Activated CD4-positive, alpha-beta T cell treated with anti-CD3 and anti-CD28 coated beads for 24 hours (primary cell): ENCODE data around the gene B3GAT1.
"Not testable (repeated sequence)": the region's sequence is repeated elsewhere in the genome, so short reads cannot be mapped to it uniquely, and the experiment has no call there.

Source experiments
- DNase-seq, 2 donors: peaks; one replicate each; pipeline ENCODE4 v3.0.0-alpha.2; 2020; ENCODE audit warnings: low read depth in 2 of 2

B3GAT1 gene

DNA sequence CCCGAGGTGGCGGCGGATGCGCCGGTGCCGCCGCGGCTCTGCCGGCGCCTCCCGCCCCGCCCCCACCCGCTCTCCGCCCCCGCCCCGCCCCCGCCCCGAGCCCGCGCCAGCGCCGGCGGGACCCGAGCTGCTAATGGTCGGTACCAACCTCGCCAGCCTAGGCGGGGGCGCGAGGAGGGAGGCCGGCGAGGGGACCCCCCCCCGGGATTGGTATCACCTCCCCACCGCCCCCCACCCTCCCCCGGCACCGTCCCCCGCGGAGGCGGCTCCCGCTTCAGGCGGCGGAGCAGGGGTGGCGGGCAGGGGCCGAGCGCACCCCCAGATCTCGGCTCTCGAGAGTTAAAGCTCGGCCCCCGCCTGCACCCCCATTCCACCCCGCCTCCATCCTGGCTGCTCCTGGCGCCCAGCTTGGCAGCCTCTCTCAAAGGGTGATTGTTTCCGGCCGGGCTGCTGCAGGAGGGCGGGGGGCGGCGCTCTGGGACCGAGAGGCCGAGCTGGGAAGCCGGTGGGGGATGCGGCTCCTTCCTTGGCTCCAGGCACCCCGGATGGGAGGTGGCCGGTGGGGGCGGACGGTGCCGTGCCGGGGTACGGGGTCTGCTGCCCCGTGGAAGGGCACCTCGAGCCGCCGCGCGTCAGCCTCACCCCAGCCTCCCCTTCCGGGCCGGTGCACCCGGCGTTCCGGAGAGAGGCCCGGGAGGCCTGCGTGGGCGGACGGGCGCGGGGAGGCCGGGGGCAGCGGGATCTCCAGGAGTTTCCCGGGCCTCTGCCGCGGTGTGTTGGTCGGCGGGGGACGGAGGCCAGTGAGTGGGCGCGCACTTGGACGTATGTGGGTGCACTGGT is at the start of gene B3GAT1:
Gene B3GAT1, minus strand, starts transcription at position 40 of the 840 bp plus-strand sequence. CDS start 24,583 bp downstream, outside the sequence.
- DNase-seq, result no peak

GRCh38 chr11:134461621-134462020 is 49.6 kb upstream of the B3GAT1 start:
- DNase-seq, result no peak

DNA sequence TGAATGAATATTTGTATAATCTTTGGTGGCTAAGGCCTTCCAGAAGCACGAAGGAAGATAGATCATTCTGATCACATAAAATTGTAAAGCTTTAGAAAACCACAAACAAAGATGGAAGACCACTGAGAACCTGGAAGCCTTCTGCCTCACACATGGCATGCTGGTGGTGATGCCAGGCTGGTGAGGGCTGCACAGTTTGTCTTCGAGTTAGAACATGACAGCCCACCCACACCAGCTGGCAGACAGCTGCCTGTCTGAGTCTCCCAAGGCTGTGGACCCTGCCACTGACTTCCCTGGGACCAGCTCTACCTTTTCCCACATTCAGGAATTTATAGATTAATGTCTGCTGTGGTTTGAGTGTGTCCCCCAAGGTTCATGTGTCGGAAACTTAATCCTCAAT is 48.8 kb upstream of the B3GAT1 start:
- DNase-seq, result no peak

DNA sequence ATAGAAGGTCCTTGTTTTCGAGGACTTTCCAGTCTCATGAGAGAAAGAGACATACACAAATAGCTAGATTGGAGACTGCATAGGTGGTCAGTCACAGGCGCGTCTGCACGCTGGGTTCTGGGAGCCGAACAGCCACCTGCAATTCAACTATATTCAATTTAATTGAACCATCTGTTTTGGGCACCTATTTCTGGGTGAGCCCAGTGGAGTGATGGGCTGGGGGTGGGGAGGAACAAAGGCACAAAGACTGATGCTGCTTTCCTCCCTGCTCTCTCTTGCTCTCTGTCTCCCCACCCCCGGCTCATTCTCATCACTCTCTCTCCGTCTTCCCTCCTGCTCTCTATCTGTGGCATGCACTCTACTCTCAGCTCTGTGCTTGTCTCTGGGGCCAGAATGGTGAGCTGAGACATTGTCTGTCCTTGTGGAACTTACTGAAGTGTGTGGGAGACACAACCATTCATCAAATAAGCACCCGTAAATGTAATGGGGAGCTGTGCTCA is 48.1 kb upstream of the B3GAT1 start:
- DNase-seq, result no peak

DNA sequence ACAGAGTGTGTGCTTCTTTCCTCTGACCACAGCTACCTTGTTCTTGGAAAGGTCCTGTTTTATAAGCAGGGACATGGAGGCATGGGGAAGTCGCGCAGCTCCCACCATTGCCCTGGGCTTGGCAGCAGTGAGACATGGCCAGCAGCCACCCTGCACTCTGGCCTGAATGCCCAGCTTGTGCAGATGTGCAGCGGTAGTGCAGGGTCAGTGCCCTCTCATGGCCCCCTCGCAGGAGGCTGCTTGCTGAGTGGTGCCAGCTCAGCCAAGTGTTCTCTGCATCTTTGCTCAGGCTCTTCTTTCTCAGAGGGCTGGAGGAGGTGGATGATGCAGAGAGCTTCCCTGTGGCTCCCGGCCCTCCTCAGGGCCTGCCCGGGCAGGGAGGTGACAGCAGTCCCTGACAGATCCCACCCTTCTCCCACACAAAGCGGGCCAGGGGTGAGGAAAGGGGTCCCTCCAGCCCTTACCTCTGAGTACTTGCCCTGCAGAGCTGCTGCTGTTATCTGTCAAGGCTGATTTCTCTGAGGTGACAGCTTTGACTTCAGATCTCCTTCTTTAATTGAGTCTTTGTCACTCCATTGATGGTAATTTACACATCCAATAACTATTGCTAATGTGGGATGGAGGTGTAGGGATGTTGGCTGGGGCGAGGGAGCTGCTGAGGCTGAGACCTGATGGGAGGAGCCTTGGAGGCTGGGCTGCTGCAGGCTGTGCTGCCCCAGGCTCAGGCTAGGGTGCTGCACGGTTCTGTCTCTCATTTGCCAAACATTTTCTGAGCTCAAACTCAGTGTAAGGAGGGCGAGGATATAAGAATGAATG is 47.4 kb upstream of the B3GAT1 start:
- no peak for DNase-seq

GRCh38 chr11:134457411-134458007 is 45.5 kb upstream of the B3GAT1 start:
- DNase-seq, result not testable (repeated sequence)

GRCh38 chr11:134455516-134455915 is 43.5 kb upstream of the B3GAT1 start:
- no peak for DNase-seq

- no peak for DNase-seq
Observed at GRCh38 chr11:134454146-134454690, 42.2 kb upstream of the B3GAT1 start.

GRCh38 chr11:134453441-134453840 is 41.4 kb upstream of the B3GAT1 start:
- DNase-seq, result no peak

- no peak for DNase-seq
Observed at GRCh38 chr11:134452838-134453155, 40.8 kb upstream of the B3GAT1 start.

DNA sequence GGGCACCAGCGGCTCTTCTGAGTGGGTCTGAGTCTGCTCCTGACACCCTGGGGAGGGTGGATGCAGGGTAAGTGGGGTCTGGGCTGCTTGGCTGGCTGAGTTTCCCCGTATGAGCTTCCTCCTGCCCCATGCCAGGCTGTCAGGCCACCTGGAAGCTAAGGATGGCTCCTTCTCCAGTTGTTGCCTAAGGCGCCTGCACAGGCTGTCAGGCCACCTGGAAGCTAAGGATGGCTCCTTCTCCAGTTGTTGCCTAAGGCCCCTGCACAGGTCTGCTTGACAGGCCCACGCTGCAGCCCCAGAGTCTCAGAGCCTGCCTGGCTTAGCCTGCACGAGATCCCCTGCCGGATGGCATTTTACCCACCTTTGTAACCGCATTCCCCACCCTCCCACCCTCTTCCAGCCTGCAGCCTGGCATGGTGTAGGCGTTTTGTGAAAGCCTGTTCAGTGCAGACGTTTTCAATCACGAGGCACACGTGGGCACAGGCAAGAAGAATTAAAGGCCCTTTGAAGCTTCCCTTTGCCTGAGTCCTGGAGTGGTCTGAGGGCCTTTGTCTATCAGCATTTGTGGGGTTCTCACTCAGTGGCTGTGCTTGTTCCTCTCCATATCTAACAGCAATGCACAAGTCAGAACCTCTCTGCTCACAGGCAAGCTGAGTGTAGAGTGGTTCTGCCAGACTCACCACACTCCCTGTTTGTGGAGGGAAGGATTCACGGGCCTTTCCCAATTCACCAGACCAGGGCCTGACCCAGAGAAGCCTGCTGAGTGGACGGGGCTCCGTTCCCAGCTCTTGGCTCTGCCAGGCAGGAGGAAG is 40.2 kb upstream of the B3GAT1 start:
- DNase-seq, result no peak

- no peak for DNase-seq
Observed at GRCh38 chr11:134450186-134450585, 38.1 kb upstream of the B3GAT1 start.

GRCh38 chr11:134449713-134450112 is 37.7 kb upstream of the B3GAT1 start:
- no peak for DNase-seq

GRCh38 chr11:134449051-134449450 is 37.0 kb upstream of the B3GAT1 start:
- no peak for DNase-seq

DNA sequence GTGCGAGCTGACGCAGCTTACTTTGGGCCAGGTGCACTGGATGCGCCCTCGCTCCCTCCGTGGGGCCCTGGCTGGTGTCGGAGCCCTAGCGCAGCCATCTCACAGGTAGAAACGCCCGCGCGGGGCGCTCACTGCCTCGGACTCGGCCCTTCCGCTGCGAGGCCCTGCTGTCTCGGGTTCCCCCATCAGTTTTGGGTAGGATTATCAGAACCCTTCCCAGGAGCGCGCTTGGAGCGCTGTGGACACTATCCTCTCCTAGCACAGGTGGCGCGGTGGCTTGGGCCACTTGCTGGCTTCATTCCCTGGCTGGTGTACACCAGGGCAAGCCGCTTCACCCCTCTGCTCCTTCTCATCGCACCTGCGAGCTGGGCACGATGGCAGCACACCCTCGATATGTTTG is 35.7 kb upstream of the B3GAT1 start:
- no peak for DNase-seq

DNA sequence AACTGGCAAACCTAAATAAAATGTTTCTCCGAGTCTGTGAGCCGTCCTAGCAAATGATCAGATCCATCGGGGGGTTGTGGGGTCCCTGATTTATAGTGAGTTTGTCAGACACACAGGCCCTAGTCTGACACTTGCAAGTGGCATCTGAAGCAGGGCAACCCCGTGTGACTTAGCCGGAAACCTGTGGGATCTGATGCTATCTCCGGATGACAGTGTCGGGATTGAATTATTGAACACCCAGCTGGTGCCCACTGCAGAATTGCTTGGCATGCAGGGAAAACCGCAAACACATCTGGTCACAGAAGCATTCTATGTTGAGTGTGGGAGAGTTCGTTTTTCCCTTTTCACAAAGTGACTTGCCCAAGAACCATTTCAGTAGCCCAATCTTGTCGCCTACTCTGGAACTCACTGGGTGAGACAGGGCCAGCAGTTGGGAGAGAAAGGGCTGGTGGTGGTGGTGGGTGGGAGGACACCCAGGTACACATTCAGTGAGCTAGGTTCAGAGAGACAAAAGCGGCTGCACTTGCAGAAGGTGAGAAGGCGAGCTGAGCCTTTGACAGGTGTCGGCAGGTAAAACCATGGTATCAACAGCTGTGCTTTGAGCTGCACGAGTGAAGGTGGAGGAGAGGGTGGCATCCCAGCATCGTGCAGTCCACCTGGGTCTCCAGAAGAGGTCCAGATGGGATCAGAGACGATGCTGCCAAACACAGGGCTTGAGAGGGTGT is 33.7 kb upstream of the B3GAT1 start:
- DNase-seq, result no peak

- not testable (repeated sequence) for DNase-seq
Observed at GRCh38 chr11:134444160-134445108, 32.4 kb upstream of the B3GAT1 start.

DNA sequence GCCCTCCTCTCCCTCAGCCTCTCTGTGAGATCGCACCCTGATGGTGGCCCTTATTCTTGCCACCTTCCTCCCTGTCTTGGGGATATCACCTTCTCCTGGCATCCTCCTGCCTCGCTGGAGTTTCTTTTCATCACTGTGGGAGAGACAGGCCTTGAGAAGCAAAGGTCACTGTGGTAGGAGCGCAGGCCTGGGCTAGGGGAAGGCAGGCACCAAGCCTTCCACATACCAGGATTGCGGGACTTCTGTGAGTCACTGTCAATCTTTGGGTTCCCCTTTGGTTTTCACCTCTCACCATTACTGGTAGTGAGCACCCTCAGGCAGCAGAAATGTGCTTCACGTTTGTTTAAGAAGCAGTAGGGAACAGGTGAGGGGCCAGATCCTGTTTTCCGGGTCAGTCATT is 31.2 kb upstream of the B3GAT1 start:
- DNase-seq, result no peak

DNA sequence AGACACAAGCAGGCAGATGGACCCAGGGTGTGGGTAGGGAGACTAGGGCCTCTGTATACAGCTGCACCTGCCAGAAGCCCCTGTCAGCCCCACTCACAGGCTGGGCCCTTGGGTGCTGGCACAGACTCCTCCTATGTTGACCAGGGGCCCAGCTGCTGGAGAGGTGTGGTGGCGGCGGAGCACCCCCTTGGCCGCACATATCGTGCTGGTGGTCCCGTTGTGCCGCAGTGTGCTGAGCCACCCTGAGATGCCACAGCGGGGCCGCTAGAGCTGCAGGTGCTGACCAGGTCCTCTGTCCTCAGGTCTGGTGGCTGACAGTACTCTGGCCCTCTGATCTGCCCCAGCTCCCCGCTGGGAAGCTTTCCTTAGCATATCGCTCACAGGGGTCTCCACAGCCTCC is 30.2 kb upstream of the B3GAT1 start:
- no peak for DNase-seq
